IMR-90 (cell line): ENCODE results near the gene ADARB2. TPM values are rescaled to one million over a fixed set of nuclear protein-coding genes. Genes with fewer than 3 reads are reported as not detected.

ENCODE experiments used
- ATAC-seq: fragments of 200-7000 bp; cut with Tn5 transposase; 2 replicates; pipeline ENCODE4 v1.9.1; 2020; ENCODE audit warnings: low read depth, mild to moderate bottlenecking, moderate library complexity
- BruUV-seq: library from RNA; stranded (reverse); fragments of 400-500 nt; replicated peaks from 2 replicates; lab custom pipeline; 2021; lab: Mats Ljungman, UMichigan
- CTCF ChIA-PET: fragments of 300-600 bp; formaldehyde crosslinking; extraction: SDS; loops from one replicate; lab custom pipeline; 2021; ENCODE audit warnings: antibody characterized with exemption; lab: Yijun Ruan, JAX
- POLR2A ChIA-PET: fragments of 300-600 bp; sonication (Branson Sonifier 250); formaldehyde crosslinking; loops from one replicate; lab custom pipeline; 2022; ENCODE audit warnings: antibody characterized with exemption; ENCODE audit not compliant: unreplicated experiment; lab: Charles Lee
- DNase-seq: peaks from one replicate; pipeline ENCODE4 v3.0.0; 2013
- H2AFZ ChIP-seq: replicated peaks from 2 replicates; pipeline ENCODE3; 2013; ENCODE audit warnings: low read length, mild to moderate bottlenecking; ENCODE audit not compliant: poor library complexity
- H2AK5ac ChIP-seq: 2 replicates; pipeline ENCODE4 v1.6.1; 2013; ENCODE audit warnings: low read depth, low read length, inconsistent platforms
- H2AK9ac ChIP-seq: replicated peaks from 2 replicates; pipeline ENCODE3; 2013; ENCODE audit warnings: mild to moderate bottlenecking, low read depth, low read length, moderate library complexity; ENCODE audit not compliant: poor library complexity
- H2BK120ac ChIP-seq: 2 replicates; pipeline ENCODE4 v1.6.1; 2013; ENCODE audit warnings: low read depth, low read length, inconsistent platforms
- H2BK15ac ChIP-seq: 3 replicates; pipeline ENCODE4 v1.6.1; 2013; ENCODE audit warnings: low read depth, low read length, inconsistent platforms
- H2BK20ac ChIP-seq: 2 replicates; pipeline ENCODE4 v1.6.1; 2013; ENCODE audit warnings: low read depth, mild to moderate bottlenecking, inconsistent platforms, low read length, moderate library complexity
- H2BK5ac ChIP-seq: 2 replicates; pipeline ENCODE4 v1.6.1; 2013; ENCODE audit warnings: mild to moderate bottlenecking, low read depth, low read length, inconsistent platforms; ENCODE audit not compliant: poor library complexity, severe bottlenecking
- H3K14ac ChIP-seq: replicated peaks from 2 replicates; pipeline ENCODE4 v1.6.1; 2013; ENCODE audit warnings: low read depth, low read length, inconsistent platforms
- H3K18ac ChIP-seq: 2 replicates; pipeline ENCODE4 v1.6.1; 2013; ENCODE audit warnings: low read depth, low read length, control low read depth
- H3K23ac ChIP-seq: 2 replicates; pipeline ENCODE4 v1.6.1; 2013; ENCODE audit warnings: low read depth, low read length, inconsistent platforms
- H3K27ac ChIP-seq: 2 replicates; pipeline ENCODE4 v1.5.1; 2013; ENCODE audit warnings: mild to moderate bottlenecking, control low read depth, low read length; ENCODE audit not compliant: insufficient read depth
- H3K27me3 ChIP-seq: 2 replicates; pipeline ENCODE4 v1.6.1; 2013; ENCODE audit warnings: low read length; ENCODE audit not compliant: control insufficient read depth, insufficient read depth
- H3K36me3 ChIP-seq: 2 replicates; pipeline ENCODE4 v1.6.1; 2013; ENCODE audit warnings: low read length, mixed read lengths; ENCODE audit not compliant: control insufficient read depth, insufficient read depth
- H3K4ac ChIP-seq: 2 replicates; pipeline ENCODE4 v1.6.1; 2013; ENCODE audit warnings: low read depth, low read length, inconsistent platforms
- H3K4me1 ChIP-seq: 2 replicates; pipeline ENCODE4 v1.6.1; 2013; ENCODE audit warnings: low read length, mixed read lengths; ENCODE audit not compliant: control insufficient read depth, insufficient read depth
- H3K4me2 ChIP-seq: 2 replicates; pipeline ENCODE4 v1.6.1; 2013; ENCODE audit warnings: low read depth, mild to moderate bottlenecking, control low read depth, low read length, moderate library complexity
- H3K4me3 ChIP-seq: 2 replicates; pipeline ENCODE4 v1.5.1; 2013; ENCODE audit warnings: low read depth, mild to moderate bottlenecking, control low read depth, low read length, moderate library complexity; ENCODE audit not compliant: insufficient read depth
- H3K56ac ChIP-seq: 2 replicates; pipeline ENCODE4 v1.6.1; 2013; ENCODE audit warnings: low read length, inconsistent platforms; ENCODE audit not compliant: insufficient read depth; ENCODE audit errors: extremely low read depth
- H3K79me1 ChIP-seq, 2 experiments: 2 replicates each; pipeline ENCODE4 v1.6.1; 2013; ENCODE audit warnings: low read length in 2 of 2, inconsistent platforms in 1 of 2, low read depth in 1 of 2
- H3K9ac ChIP-seq: 2 replicates; pipeline ENCODE4 v1.6.1; 2013; ENCODE audit warnings: low read depth, low read length, control low read depth
- H3K9me1 ChIP-seq: 2 replicates; pipeline ENCODE4 v1.6.1; 2013; ENCODE audit warnings: low read length, inconsistent platforms; ENCODE audit not compliant: insufficient read depth
- H3K9me3 ChIP-seq: 2 replicates; pipeline ENCODE4 v1.6.1; 2013; ENCODE audit warnings: low read length; ENCODE audit not compliant: control insufficient read depth, insufficient read depth
- H4K20me1 ChIP-seq: 2 replicates; pipeline ENCODE4 v1.6.1; 2013; ENCODE audit warnings: low read length, inconsistent platforms; ENCODE audit not compliant: insufficient read depth
- H4K5ac ChIP-seq: 2 replicates; pipeline ENCODE4 v1.6.1; 2013; ENCODE audit warnings: mild to moderate bottlenecking, low read depth, low read length, control low read depth
- H4K8ac ChIP-seq, 2 experiments: 2 replicates each; pipeline ENCODE4 v1.6.1; 2013; ENCODE audit warnings: low read depth in 2 of 2, low read length in 2 of 2, control low read depth in 1 of 2, inconsistent platforms in 1 of 2
- H4K91ac ChIP-seq: 2 replicates; pipeline ENCODE4 v1.6.1; 2013; ENCODE audit warnings: low read depth, low read length, inconsistent platforms; ENCODE audit not compliant: insufficient read depth
- BHLHE40 ChIP-seq: fragments of 150-350 bp; IDR thresholded peaks from 2 replicates; pipeline ENCODE4 v1.6.1; 2016; ENCODE audit warnings: mild to moderate bottlenecking, low read depth, low read length
- CHD1 ChIP-seq: IDR thresholded peaks from 2 replicates; pipeline ENCODE4 v1.6.1; 2012; ENCODE audit warnings: low read depth, low read length, improper control_type of control experiment
- ELK1 ChIP-seq: fragments of 150-350 bp; IDR thresholded peaks from 2 replicates; pipeline ENCODE4 v1.6.1; 2016; ENCODE audit warnings: low read depth, mild to moderate bottlenecking, low read length, moderate library complexity, borderline replicate concordance
- MAZ ChIP-seq: IDR thresholded peaks from 2 replicates; pipeline ENCODE4 v1.6.1; 2012; ENCODE audit warnings: low read depth, mild to moderate bottlenecking, low read length, improper control_type of control experiment, moderate library complexity, borderline replicate concordance
- MXI1 ChIP-seq: IDR thresholded peaks from 2 replicates; pipeline ENCODE4 v1.6.1; 2012; ENCODE audit warnings: low read depth, mild to moderate bottlenecking, low read length, moderate library complexity, borderline replicate concordance
- NFE2L2 ChIP-seq: fragments of 150-350 bp; IDR thresholded peaks from 2 replicates; pipeline ENCODE4 v1.6.1; 2016; ENCODE audit warnings: low read depth, mild to moderate bottlenecking, low read length
- POLR2A ChIP-seq: IDR thresholded peaks from 2 replicates; pipeline ENCODE4 v1.6.1; 2012; ENCODE audit warnings: mild to moderate bottlenecking, low read depth, low read length
- RAD21 ChIP-seq: IDR thresholded peaks from 2 replicates; pipeline ENCODE4 v1.6.1; 2012; ENCODE audit warnings: low read length, improper control_type of control experiment
- SMC3 ChIP-seq: fragments of 150-350 bp; IDR thresholded peaks from 2 replicates; pipeline ENCODE4 v1.6.1; 2016; ENCODE audit warnings: low read depth, mild to moderate bottlenecking, antibody characterized with exemption, low read length, moderate library complexity
- USF2 ChIP-seq: fragments of 150-350 bp; IDR thresholded peaks from 2 replicates; pipeline ENCODE4 v1.6.1; 2017; ENCODE audit warnings: mild to moderate bottlenecking, antibody characterized with exemption, low read length, low read depth
- WGBS, 2 experiments: methylation state at CpG; one replicate each; pipeline versions ENCODE4 v1.1.5 to v1.1.7; 2013; ENCODE audit warnings: missing lambda C conversion rate in 2 of 2; ENCODE audit not compliant: insufficient read length in 1 of 2; ENCODE audit errors: extremely low coverage in 2 of 2; 5-methylcytosine and 5-hydroxymethylcytosine counted together
- dilution Hi-C: fragments of 300-500 bp; cut with HindIII; formaldehyde crosslinking; loops from one replicate; pipeline ENCODE4 v1.14.3; 2018; ENCODE audit warnings: low sequenced_read_pairs; ENCODE audit not compliant: unreplicated experiment
- in situ Hi-C: fragments of 300-500 bp; cut with MboI; formaldehyde crosslinking; loops from 3 replicates; pipeline ENCODE4 v1.14.3; 2019; ENCODE audit warnings: low sequenced_read_pairs, inconsistent platforms, mixed read lengths
- intact Hi-C: fragments of 100-400 bp; cut with micrococcal nuclease; formaldehyde crosslinking; loops from 2 replicates; pipeline ENCODE4 v1.10.0; 2022
- polyA plus RNA-seq, 3 experiments: library from polyadenylated mRNA; depleted of rRNA; stranded (reverse); fragments of >200 nt; gene quantifications; 2 replicates each; pipeline ENCODE4 v1.2.3, GENCODE V29; 2012; ENCODE audit warnings: low replicate concordance in 1 of 3
- total RNA-seq: library from RNA; depleted of rRNA; stranded (reverse); fragments of >200 nt; gene quantifications from 2 replicates; pipeline ENCODE4 v1.2.3, GENCODE V29; 2012

ADARB2 gene
- total and polyA plus RNA-seq, 2 of the 4 experiments (the other 2 are of a cell fraction) = not detected

- H3K4ac ChIP-seq = no peak overlapping the region
- H4K91ac ChIP-seq = no peak overlapping the region
- no peak overlapping the region for H2BK120ac ChIP-seq
- H2BK5ac ChIP-seq = no peak overlapping the region
- ATAC-seq = no peak
- peaks cover 26% of the 10 kb centered on the region for H3K9me3 ChIP-seq
- H2AFZ ChIP-seq = no peak overlapping the region
- no peak overlapping the region for H3K27ac ChIP-seq
- no peak overlapping the region for H4K8ac ChIP-seq
- H3K18ac ChIP-seq = no peak overlapping the region
- no peaks in the 10 kb centered on the region for H3K36me3 ChIP-seq
- no peak overlapping the region for H2AK5ac ChIP-seq
- H3K79me1 ChIP-seq = no peaks in the 10 kb centered on the region
- H3K4me1 ChIP-seq = no peaks in the 10 kb centered on the region
- no TSS peak for BruUV-seq
- WGBS, 2 experiments = 33% methylated on average over 1 of the region's 3 CpGs; no CpG with 5 or more reads in 1 of the 2 experiments
- H3K4me2 ChIP-seq = no peak overlapping the region
- H4K20me1 ChIP-seq = no peaks in the 10 kb centered on the region
- no peak overlapping the region for H3K9ac ChIP-seq
- no peak overlapping the region for H3K14ac ChIP-seq
- no peak overlapping the region for H4K5ac ChIP-seq
- no peaks in the 10 kb centered on the region for H3K9me1 ChIP-seq
- POLR2A ChIA-PET = no interaction called here
- CTCF ChIA-PET = no interaction called here
- no peaks in the 10 kb centered on the region for H3K27me3 ChIP-seq
- in situ Hi-C loops (no loop called here), intact Hi-C loops (no loop called here), dilution Hi-C loops (no loop called here)
- H3K23ac ChIP-seq = no peak overlapping the region
- H2BK15ac ChIP-seq = no peak overlapping the region
- no peak for DNase-seq
- H3K4me3 ChIP-seq = no peak overlapping the region
- H2AK9ac ChIP-seq = no peak overlapping the region
- H2BK20ac ChIP-seq = no peak overlapping the region
- no peak overlapping the region for H3K56ac ChIP-seq
- TF ChIP-seq POLR2A (no peak), MXI1 (no peak), SMC3 (no peak), ELK1 (no peak), CHD1 (no peak), BHLHE40 (no peak), USF2 (no peak), NFE2L2 (no peak), MAZ (no peak), RAD21 (no peak)
Measured at GRCh38 chr10:1785835-1786234, 48.5 kb upstream of the ADARB2 start.
